Activated CD4-positive, CD25-positive, alpha-beta regulatory T cell treated with anti-CD3 and anti-CD28 coated beads, Interleukin-2, amount 50 U/mL, for 72 hours (primary cell): ENCODE data around the gene SCN1B.
"Not testable (repeated sequence)": the region's sequence is repeated elsewhere in the genome, so short reads cannot be mapped to it uniquely, and the experiment has no call there.

Experiments
- DNase-seq: peaks from one replicate; pipeline ENCODE4 v3.0.0; 2021

SCN1B gene

GRCh38 chr19:35002037-35002535 is 28.2 kb upstream of the SCN1B start:
- DNase-seq: no peak

GRCh38 chr19:35004517-35005255 is 25.6 kb upstream of the SCN1B start:
- DNase-seq: no peak

GRCh38 chr19:35005256-35005977 is 24.9 kb upstream of the SCN1B start:
- DNase-seq: no peak

- DNase-seq: not testable (repeated sequence)
Observed at GRCh38 chr19:35006007-35006341, 24.3 kb upstream of the SCN1B start.

GRCh38 chr19:35006342-35006998 is 23.8 kb upstream of the SCN1B start:
- DNase-seq: no peak

GRCh38 chr19:35006999-35007365 is 23.3 kb upstream of the SCN1B start:
- DNase-seq: no peak

- DNase-seq: not testable (repeated sequence)
Observed at GRCh38 chr19:35007427-35007826, 22.8 kb upstream of the SCN1B start.

- DNase-seq: no peak
Observed at GRCh38 chr19:35008891-35009341, 21.4 kb upstream of the SCN1B start.

GRCh38 chr19:35009424-35010415 is 20.6 kb upstream of the SCN1B start:
- DNase-seq: no peak

GRCh38 chr19:35011091-35011689 is 19.1 kb upstream of the SCN1B start:
- DNase-seq: no peak

GRCh38 chr19:35011737-35012682 is 18.3 kb upstream of the SCN1B start:
- DNase-seq: no peak

- DNase-seq: peak; percentile 85
Observed at GRCh38 chr19:35013041-35013819, 17.0 kb upstream of the SCN1B start.

- peak; percentile 57 for DNase-seq
Observed at GRCh38 chr19:35013820-35014754, 16.2 kb upstream of the SCN1B start.

GRCh38 chr19:35014774-35015173 is 15.5 kb upstream of the SCN1B start:
- not testable (repeated sequence) for DNase-seq

GRCh38 chr19:35015270-35015953 is 14.9 kb upstream of the SCN1B start:
- DNase-seq: no peak

- DNase-seq: no peak
Observed at GRCh38 chr19:35015954-35016351, 14.3 kb upstream of the SCN1B start.

- DNase-seq: no peak
Observed at GRCh38 chr19:35017507-35017906, 12.8 kb upstream of the SCN1B start.

- no peak for DNase-seq
Observed at GRCh38 chr19:35018379-35018778, 11.9 kb upstream of the SCN1B start.
